MM.1S (cell line): ENCODE results near the gene NCDN.

Source experiments
- EZH2 ChIP-seq: fragments of 300-600 bp; sonication (generic); optimal IDR thresholded peaks from 2 replicates; pipeline ENCODE3; 2017; ENCODE audit warnings: low read depth, mild to moderate bottlenecking, antibody characterized with exemption, low read length, mixed read lengths
- TF ChIP-seq, protein P1 (sequence below): fragments of 300-600 bp; sonication (generic); IDR thresholded peaks from 2 replicates; pipeline ENCODE4 v1.5.1; 2016; ENCODE audit warnings: antibody characterized with exemption, low read length, mixed read lengths

GRCh38 chr1:35537806-35538205 is 19.8 kb upstream of the NCDN start:
- TF ChIP-seq, protein P1, sequence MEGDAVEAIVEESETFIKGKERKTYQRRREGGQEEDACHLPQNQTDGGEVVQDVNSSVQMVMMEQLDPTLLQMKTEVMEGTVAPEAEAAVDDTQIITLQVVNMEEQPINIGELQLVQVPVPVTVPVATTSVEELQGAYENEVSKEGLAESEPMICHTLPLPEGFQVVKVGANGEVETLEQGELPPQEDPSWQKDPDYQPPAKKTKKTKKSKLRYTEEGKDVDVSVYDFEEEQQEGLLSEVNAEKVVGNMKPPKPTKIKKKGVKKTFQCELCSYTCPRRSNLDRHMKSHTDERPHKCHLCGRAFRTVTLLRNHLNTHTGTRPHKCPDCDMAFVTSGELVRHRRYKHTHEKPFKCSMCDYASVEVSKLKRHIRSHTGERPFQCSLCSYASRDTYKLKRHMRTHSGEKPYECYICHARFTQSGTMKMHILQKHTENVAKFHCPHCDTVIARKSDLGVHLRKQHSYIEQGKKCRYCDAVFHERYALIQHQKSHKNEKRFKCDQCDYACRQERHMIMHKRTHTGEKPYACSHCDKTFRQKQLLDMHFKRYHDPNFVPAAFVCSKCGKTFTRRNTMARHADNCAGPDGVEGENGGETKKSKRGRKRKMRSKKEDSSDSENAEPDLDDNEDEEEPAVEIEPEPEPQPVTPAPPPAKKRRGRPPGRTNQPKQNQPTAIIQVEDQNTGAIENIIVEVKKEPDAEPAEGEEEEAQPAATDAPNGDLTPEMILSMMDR: no peak
- no peak for TF ChIP-seq EZH2
